CD14-positive monocyte (primary cell): Measurements from ENCODE around the gene UNC5C. TPM values are rescaled to one million over a fixed set of nuclear protein-coding genes. Genes with fewer than 3 reads are reported as not detected.

ENCODE experiments used
- DNase-seq, 3 donors: peaks; one replicate each; pipeline ENCODE4 v3.0.0-alpha.2; 2011 to 2022
- H2AFZ ChIP-seq: 2 replicates; pipeline ENCODE4 v1.6.0; 2012; ENCODE audit warnings: mild to moderate bottlenecking, low read depth, low read length, inconsistent platforms; ENCODE audit not compliant: insufficient read depth, poor library complexity, severe bottlenecking
- H3K27ac ChIP-seq, 2 donors: 1 replicate in 1 of 2; 2 replicates in 1 of 2; pipeline ENCODE4 v1.5.1; 2012 to 2013; ENCODE audit warnings: low read length in 2 of 2, control low read depth in 1 of 2, inconsistent platforms in 1 of 2, low read depth in 1 of 2, mild to moderate bottlenecking in 1 of 2
- H3K27me3 ChIP-seq, 2 donors: one replicate each; pipeline versions ENCODE4 v1.6.0 to v1.6.1; 2011 to 2013; ENCODE audit warnings: low read length in 2 of 2; ENCODE audit not compliant: control insufficient read depth in 2 of 2, insufficient read depth in 2 of 2
- H3K36me3 ChIP-seq, 2 donors: replicated peaks in 1 of 2; 1 replicate in 1 of 2; 2 replicates in 1 of 2; pipeline versions ENCODE4 v1.5.1 to v1.6.1; 2012 to 2013; ENCODE audit warnings: low read length in 2 of 2, control low read depth in 1 of 2, inconsistent platforms in 1 of 2, mild to moderate bottlenecking in 1 of 2; ENCODE audit not compliant: insufficient read depth in 2 of 2, control insufficient read depth in 1 of 2
- H3K4me1 ChIP-seq, 2 donors: 1 replicate in 1 of 2; 2 replicates in 1 of 2; pipeline versions ENCODE4 v1.5.1 to v1.6.1; 2012 to 2013; ENCODE audit warnings: low read length in 2 of 2, control low read depth in 1 of 2, inconsistent platforms in 1 of 2, mild to moderate bottlenecking in 1 of 2, moderate library complexity in 1 of 2; ENCODE audit not compliant: insufficient read depth in 2 of 2, control insufficient read depth in 1 of 2
- H3K4me2 ChIP-seq: replicated peaks from 2 replicates; pipeline ENCODE3; 2012; ENCODE audit warnings: low read length, moderate library complexity, mild to moderate bottlenecking; ENCODE audit not compliant: poor library complexity, severe bottlenecking; ENCODE audit errors: extremely low read depth
- H3K4me3 ChIP-seq, 3 experiments: fragments of 200-600 bp in 1 of 3; sonication (generic) in 1 of 3; replicated peaks in 1 of 3; 1 replicate in 2 of 3; 2 replicates in 1 of 3; pipeline ENCODE4 v1.5.1; 2011 to 2013; ENCODE audit warnings: low read length in 3 of 3, mild to moderate bottlenecking in 3 of 3, control low read depth in 2 of 3, low read depth in 2 of 3, inconsistent platforms in 1 of 3, moderate library complexity in 1 of 3
- H3K79me2 ChIP-seq: 2 replicates; pipeline ENCODE4 v1.6.0; 2012; ENCODE audit warnings: mild to moderate bottlenecking, control low read depth, inconsistent platforms, low read length, moderate library complexity; ENCODE audit not compliant: insufficient read depth
- H3K9ac ChIP-seq: 2 replicates; pipeline ENCODE4 v1.6.0; 2017; ENCODE audit warnings: low read length, mild to moderate bottlenecking; ENCODE audit not compliant: insufficient read depth, poor library complexity, severe bottlenecking
- H3K9me3 ChIP-seq, 2 donors: replicated peaks in 1 of 2; 1 replicate in 1 of 2; 2 replicates in 1 of 2; pipeline versions ENCODE4 v1.5.1 to v1.6.1; 2012 to 2013; ENCODE audit warnings: low read length in 2 of 2, control low read depth in 1 of 2; ENCODE audit not compliant: control insufficient read depth in 1 of 2, insufficient read depth in 1 of 2
- H4K20me1 ChIP-seq: 2 replicates; pipeline ENCODE4 v1.6.0; 2012; ENCODE audit warnings: mild to moderate bottlenecking, low read length, control low read depth, moderate library complexity; ENCODE audit not compliant: insufficient read depth
- H3K27ac Mint-ChIP-seq, 7 donors: one replicate each; pipeline ENCODE4 v1.8.0; 2020; ENCODE audit warnings: mild to moderate bottlenecking in 7 of 7, mixed read lengths in 7 of 7, moderate library complexity in 6 of 7, inconsistent platforms in 2 of 7
- H3K27me3 Mint-ChIP-seq, 3 donors: one replicate each; pipeline ENCODE4 v1.8.0; 2021 to 2022; ENCODE audit warnings: low read depth in 3 of 3, mild to moderate bottlenecking in 3 of 3, mixed read lengths in 3 of 3, moderate library complexity in 3 of 3, inconsistent platforms in 1 of 3
- H3K36me3 Mint-ChIP-seq, 2 donors: one replicate each; pipeline ENCODE4 v1.8.0; 2020; ENCODE audit warnings: mixed read lengths in 2 of 2, inconsistent platforms in 1 of 2, mild to moderate bottlenecking in 1 of 2
- H3K4me1 Mint-ChIP-seq: one replicate; pipeline ENCODE4 v1.8.0; 2020; ENCODE audit warnings: mild to moderate bottlenecking, mixed read lengths
- H3K4me3 Mint-ChIP-seq, 2 donors: one replicate each; pipeline ENCODE4 v1.8.0; 2020; ENCODE audit warnings: mild to moderate bottlenecking in 2 of 2, mixed read lengths in 2 of 2, moderate library complexity in 1 of 2
- H3K9me3 Mint-ChIP-seq, 7 donors: one replicate each; pipeline ENCODE4 v1.8.0; 2020 to 2022; ENCODE audit warnings: mixed read lengths in 7 of 7, mild to moderate bottlenecking in 6 of 7, moderate library complexity in 6 of 7, inconsistent platforms in 2 of 7
- WGBS: methylation state at CpG from one replicate; pipeline ENCODE4 v1.1.5; 2013; ENCODE audit warnings: missing lambda C conversion rate; ENCODE audit not compliant: insufficient coverage; 5-methylcytosine and 5-hydroxymethylcytosine counted together
- intact Hi-C, 2 donors: fragments of 100-400 bp; cut with micrococcal nuclease; formaldehyde crosslinking; loops; one replicate each; pipeline versions ENCODE4 v1.15.0 to v1.15.1; 2023
- polyA plus RNA-seq, 3 donors: library from polyadenylated mRNA; depleted of rRNA in 1 of 3; unstranded in 2 of 3; stranded (reverse) in 1 of 3; fragments of 300-500 nt in 2 of 3; fragments of >200 nt in 1 of 3; fragmentation: Illumina TruSeq in 2 of 3; gene quantifications; 1 replicate in 2 of 3; 2 replicates in 1 of 3; pipeline ENCODE4 v1.2.3, GENCODE V29; 2012 to 2021
- TF ChIP-seq, protein P1 (sequence below): fragments of 200-600 bp; IDR thresholded peaks from one replicate; pipeline ENCODE4 v1.8.0; 2022; ENCODE audit warnings: antibody characterized with exemption, mild to moderate bottlenecking

The UNC5C gene
- polyA plus RNA-seq, 3 donors: 0.03 TPM; not detected in 2

DNA sequence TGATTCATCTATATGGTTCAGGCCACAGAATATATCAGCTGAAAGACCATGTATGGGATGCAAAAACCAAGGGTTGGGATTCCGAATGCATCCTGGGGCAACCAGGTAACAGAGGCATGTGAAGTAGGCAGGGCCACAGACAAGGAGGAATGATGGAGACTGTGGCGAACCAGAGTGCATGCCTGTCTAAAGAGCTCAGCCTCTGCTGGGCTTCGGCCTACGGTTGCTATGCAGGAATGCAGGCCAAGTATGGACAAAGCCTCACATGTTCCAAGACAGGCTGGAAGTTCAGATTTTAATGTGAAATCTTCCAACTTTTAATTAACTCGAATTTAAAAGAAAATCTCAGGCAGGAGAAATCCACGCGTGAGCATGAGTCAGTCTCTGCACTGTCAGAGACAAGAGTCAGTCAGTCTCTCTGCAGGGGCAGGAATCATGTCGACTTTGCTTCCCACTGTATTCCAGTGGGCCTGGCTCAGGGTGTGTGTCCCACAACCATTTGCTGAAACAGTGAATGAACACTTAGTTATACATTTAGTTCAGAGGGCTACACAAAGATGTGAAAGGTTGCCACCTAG, 344.4 kb downstream of the UNC5C start:
- no peaks in the 10 kb centered on the region for H3K27me3 ChIP-seq
- no peak overlapping the region for H2AFZ ChIP-seq
- no peak for DNase-seq
- Mint-ChIP-seq H3K27ac (no peak overlapping the region), H3K4me1 (peaks cover under 1% of the 10 kb centered on the region), H3K36me3 (no peaks in the 10 kb centered on the region), H3K4me3 (no peak overlapping the region), H3K27me3 (peaks cover 1 to 6% (median 2%) of the 10 kb centered on the region in 3 donors), H3K9me3 (peaks cover 0 to 4% (median 0%) of the 10 kb centered on the region in 7 donors)
- no peaks in the 10 kb centered on the region for H3K9me3 ChIP-seq
- H3K36me3 ChIP-seq: no peaks in the 10 kb centered on the region
- H3K79me2 ChIP-seq: no peaks in the 10 kb centered on the region
- intact Hi-C loops: no loop called here
- no peak overlapping the region for H3K9ac ChIP-seq
- peaks cover under 1% of the 10 kb centered on the region in 2 donors for H3K4me1 ChIP-seq
- H3K4me3 ChIP-seq: no peak overlapping the region
- no peak overlapping the region for H3K4me2 ChIP-seq
- 94% methylated on average over 8 of the region's 8 CpGs for WGBS
- TF ChIP-seq, protein P1, sequence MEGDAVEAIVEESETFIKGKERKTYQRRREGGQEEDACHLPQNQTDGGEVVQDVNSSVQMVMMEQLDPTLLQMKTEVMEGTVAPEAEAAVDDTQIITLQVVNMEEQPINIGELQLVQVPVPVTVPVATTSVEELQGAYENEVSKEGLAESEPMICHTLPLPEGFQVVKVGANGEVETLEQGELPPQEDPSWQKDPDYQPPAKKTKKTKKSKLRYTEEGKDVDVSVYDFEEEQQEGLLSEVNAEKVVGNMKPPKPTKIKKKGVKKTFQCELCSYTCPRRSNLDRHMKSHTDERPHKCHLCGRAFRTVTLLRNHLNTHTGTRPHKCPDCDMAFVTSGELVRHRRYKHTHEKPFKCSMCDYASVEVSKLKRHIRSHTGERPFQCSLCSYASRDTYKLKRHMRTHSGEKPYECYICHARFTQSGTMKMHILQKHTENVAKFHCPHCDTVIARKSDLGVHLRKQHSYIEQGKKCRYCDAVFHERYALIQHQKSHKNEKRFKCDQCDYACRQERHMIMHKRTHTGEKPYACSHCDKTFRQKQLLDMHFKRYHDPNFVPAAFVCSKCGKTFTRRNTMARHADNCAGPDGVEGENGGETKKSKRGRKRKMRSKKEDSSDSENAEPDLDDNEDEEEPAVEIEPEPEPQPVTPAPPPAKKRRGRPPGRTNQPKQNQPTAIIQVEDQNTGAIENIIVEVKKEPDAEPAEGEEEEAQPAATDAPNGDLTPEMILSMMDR: no peak
- no peak overlapping the region for H3K27ac ChIP-seq
- H4K20me1 ChIP-seq: no peaks in the 10 kb centered on the region

DNA sequence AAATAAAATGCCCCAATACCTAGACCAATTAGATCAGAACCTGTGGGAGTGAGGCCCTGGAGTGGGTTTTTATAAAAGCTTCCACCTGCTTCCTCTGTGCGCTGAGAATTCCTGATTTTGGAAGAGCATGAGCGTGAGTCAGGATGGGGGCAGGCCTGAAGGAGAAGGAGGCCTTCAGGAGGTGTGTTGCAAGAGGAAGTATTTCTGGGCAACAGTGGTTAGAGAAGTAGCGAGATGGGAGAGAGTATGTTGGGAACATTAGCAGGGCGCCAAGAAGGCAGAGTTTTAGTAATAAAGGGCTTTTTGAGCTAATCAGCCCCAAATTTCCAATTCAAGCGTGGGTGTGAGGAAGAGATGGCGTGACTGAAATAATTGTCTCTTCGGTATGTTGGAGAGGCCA, 349.8 kb downstream of the UNC5C start:
- Mint-ChIP-seq H3K9me3 (peaks cover 0 to 4% (median 0%) of the 10 kb centered on the region in 7 donors), H3K4me3 (peak overlapping the region in 1 of 2 donors; percentile 37), H3K27ac (peak overlapping the region in 1 of 7 donors; percentile 38), H3K27me3 (peaks cover 0 to 7% (median 2%) of the 10 kb centered on the region in 3 donors), H3K36me3 (no peaks in the 10 kb centered on the region), H3K4me1 (peaks cover 11% of the 10 kb centered on the region)
- Histone ChIP-seq H3K79me2 (no peaks in the 10 kb centered on the region), H3K36me3 (no peaks in the 10 kb centered on the region), H4K20me1 (no peaks in the 10 kb centered on the region), H3K4me2 (no peak overlapping the region), H3K9ac (no peak overlapping the region), H3K9me3 (no peaks in the 10 kb centered on the region), H3K27ac (no peak overlapping the region), H2AFZ (no peak overlapping the region), H3K4me1 (peaks cover 7 to 11% of the 10 kb centered on the region in 2 donors), H3K4me3 (peak overlapping the region in 1 of 3 experiments; percentile 1), H3K27me3 (no peaks in the 10 kb centered on the region)
- WGBS: 17% methylated on average over 4 of the region's 7 CpGs
- DNase-seq: peak; percentile 11 to 63 (median 12)
- intact Hi-C loops: no loop called here
- TF ChIP-seq, protein P1: no peak
